ENCODE results near the gene MAL. TPM values are rescaled to one million over a fixed set of nuclear protein-coding genes. Genes with fewer than 3 reads are reported as not detected.
"Not testable (repeated sequence)": the region's sequence is repeated elsewhere in the genome, so short reads cannot be mapped to it uniquely, and the experiment has no call there.

The MAL gene
- total RNA-seq, 1 experiment from 2014 or later, result not detected

GRCh38 chr2:95026471-95027368 is 1.2 kb downstream of the MAL start:
- no peak overlapping the region for H3K27ac ChIP-seq
- peaks cover 44% of the 10 kb centered on the region for H3K27me3 ChIP-seq (replicated peaks)
- no peaks in the 10 kb centered on the region for H3K4me1 ChIP-seq (replicated peaks)
- no peaks in the 10 kb centered on the region for H3K36me3 ChIP-seq
- no peaks in the 10 kb centered on the region for H3K9me3 ChIP-seq (replicated peaks)
- no peak for DNase-seq (ENCODE audit: low read depth in 1 of 2, low spot score in 2 of 2)
- H3K4me3 ChIP-seq, result no peak overlapping the region

DNA sequence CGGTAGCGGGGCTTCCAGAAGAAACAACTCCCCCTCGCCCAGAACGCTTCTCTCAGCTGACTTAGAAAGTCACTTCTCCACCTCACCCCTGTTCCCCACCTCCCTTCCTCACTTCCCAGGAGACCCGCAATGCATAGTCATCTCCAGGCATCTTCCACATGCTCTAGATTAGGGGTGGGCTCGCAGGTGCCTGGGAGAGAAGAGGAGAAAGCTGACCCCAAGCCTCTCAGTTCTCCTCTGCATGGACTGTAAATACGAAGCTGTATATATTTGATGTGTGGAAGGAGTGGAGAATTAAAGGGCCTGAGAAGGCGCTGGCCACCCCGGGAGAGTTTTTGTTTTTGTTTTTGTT is 1.8 kb downstream of the MAL start:
- no peak for DNase-seq (ENCODE audit: low read depth in 1 of 2, low spot score in 2 of 2)
- H3K4me1 ChIP-seq (replicated peaks), result no peaks in the 10 kb centered on the region
- H3K4me3 ChIP-seq, result no peak overlapping the region
- no peak overlapping the region for H3K27ac ChIP-seq
- peaks cover 39% of the 10 kb centered on the region for H3K27me3 ChIP-seq (replicated peaks)
- no peaks in the 10 kb centered on the region for H3K9me3 ChIP-seq (replicated peaks)
- H3K36me3 ChIP-seq, result no peaks in the 10 kb centered on the region

DNA sequence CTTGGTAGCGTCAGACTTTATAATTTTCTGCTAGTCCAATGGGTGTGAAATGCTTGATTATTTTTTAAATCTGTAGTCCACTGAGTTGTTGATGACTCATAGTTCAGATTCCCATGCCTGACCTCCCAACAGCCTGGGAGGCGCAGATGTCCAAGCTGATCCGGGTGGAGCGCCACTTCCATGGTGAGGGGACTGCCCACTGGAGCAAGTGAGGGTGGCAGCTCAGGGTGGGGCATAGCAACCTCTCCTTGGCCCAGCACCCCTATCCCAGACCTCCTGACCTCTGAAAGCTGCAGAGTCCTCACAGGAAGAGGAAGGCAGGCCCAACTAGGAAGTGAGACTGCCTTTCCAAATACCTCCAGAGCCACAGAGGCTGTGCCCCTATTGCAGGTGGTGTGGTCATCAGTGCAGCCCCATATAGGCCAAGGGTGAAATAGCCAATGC is 4.4 kb downstream of the MAL start:
- peaks cover 27% of the 10 kb centered on the region for H3K27me3 ChIP-seq (replicated peaks)
- no peak for DNase-seq (ENCODE audit: low read depth in 1 of 2, low spot score in 2 of 2)
- no peak overlapping the region for H3K27ac ChIP-seq
- no peaks in the 10 kb centered on the region for H3K9me3 ChIP-seq (replicated peaks)
- no peak overlapping the region for H3K4me3 ChIP-seq
- no peaks in the 10 kb centered on the region for H3K4me1 ChIP-seq (replicated peaks)
- H3K36me3 ChIP-seq, result no peaks in the 10 kb centered on the region

GRCh38 chr2:95030496-95030895 is 5.0 kb downstream of the MAL start:
- H3K36me3 ChIP-seq, result no peaks in the 10 kb centered on the region
- no peaks in the 10 kb centered on the region for H3K9me3 ChIP-seq (replicated peaks)
- peaks cover 23% of the 10 kb centered on the region for H3K27me3 ChIP-seq (replicated peaks)
- no peaks in the 10 kb centered on the region for H3K4me1 ChIP-seq (replicated peaks)
- H3K27ac ChIP-seq, result no peak overlapping the region
- DNase-seq (ENCODE audit: low read depth in 1 of 2, low spot score in 2 of 2), result no peak
- H3K4me3 ChIP-seq, result no peak overlapping the region

GRCh38 chr2:95031076-95031725 is 5.7 kb downstream of the MAL start:
- no peaks in the 10 kb centered on the region for H3K36me3 ChIP-seq
- DNase-seq (ENCODE audit: low read depth in 1 of 2, low spot score in 2 of 2), result no peak
- H3K27me3 ChIP-seq (replicated peaks), result peaks cover 17% of the 10 kb centered on the region
- no peaks in the 10 kb centered on the region for H3K4me1 ChIP-seq (replicated peaks)
- H3K4me3 ChIP-seq, result no peak overlapping the region
- H3K9me3 ChIP-seq (replicated peaks), result no peaks in the 10 kb centered on the region
- H3K27ac ChIP-seq, result no peak overlapping the region

DNA sequence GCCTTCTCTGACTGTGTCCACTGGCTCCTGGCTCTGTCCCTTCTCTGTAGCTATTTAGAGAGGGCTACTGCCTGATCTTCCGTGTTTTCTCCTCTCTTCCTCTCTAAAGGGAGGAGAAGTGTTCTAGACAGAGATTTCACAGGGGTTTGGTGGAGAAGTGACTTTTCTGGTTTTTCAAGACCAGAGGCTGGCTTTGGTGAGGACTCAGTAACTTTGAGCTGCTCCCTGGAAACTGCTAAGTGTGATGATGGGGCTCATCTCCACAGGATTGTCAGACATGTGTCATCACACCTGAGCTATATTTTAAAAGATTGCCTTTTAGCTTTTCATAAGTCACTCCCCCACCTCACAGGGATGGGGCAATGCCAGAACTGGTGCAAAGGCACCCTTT is 6.2 kb downstream of the MAL start:
- Histone ChIP-seq H3K4me3 (no peak overlapping the region), H3K9me3 (replicated peaks) (no peaks in the 10 kb centered on the region), H3K27me3 (replicated peaks) (peaks cover 15% of the 10 kb centered on the region), H3K4me1 (replicated peaks) (no peaks in the 10 kb centered on the region), H3K36me3 (no peaks in the 10 kb centered on the region), H3K27ac (no peak overlapping the region)
- DNase-seq (ENCODE audit: low read depth in 1 of 2, low spot score in 2 of 2), result no peak

DNA sequence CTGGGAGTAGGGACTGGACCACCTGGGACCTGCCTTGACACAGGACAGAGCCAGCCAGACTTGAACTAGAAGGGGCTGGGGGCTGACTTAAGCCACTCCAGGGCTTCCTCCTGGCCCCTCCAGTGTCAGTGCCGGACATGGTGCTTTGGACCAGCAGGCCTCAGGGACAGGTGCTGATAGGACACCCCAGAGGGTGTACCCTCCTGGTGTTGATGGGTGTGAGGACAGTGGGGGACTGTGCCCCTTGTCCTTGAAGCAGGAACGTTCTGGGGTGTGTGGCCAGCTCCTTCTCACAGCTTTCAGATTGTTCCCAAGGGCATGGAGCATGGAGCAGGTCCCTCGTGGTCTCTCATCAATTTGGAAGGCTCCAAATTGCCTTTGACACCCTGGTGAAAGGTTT is 6.8 kb downstream of the MAL start:
- Histone ChIP-seq H3K27ac (no peak overlapping the region), H3K4me1 (replicated peaks) (no peaks in the 10 kb centered on the region), H3K4me3 (no peak overlapping the region), H3K9me3 (replicated peaks) (no peaks in the 10 kb centered on the region), H3K27me3 (replicated peaks) (peaks cover 12% of the 10 kb centered on the region; the same call in 1 of the 2 replicates), H3K36me3 (no peaks in the 10 kb centered on the region)
- DNase-seq (ENCODE audit: low read depth in 1 of 2, low spot score in 2 of 2), result no peak

DNA sequence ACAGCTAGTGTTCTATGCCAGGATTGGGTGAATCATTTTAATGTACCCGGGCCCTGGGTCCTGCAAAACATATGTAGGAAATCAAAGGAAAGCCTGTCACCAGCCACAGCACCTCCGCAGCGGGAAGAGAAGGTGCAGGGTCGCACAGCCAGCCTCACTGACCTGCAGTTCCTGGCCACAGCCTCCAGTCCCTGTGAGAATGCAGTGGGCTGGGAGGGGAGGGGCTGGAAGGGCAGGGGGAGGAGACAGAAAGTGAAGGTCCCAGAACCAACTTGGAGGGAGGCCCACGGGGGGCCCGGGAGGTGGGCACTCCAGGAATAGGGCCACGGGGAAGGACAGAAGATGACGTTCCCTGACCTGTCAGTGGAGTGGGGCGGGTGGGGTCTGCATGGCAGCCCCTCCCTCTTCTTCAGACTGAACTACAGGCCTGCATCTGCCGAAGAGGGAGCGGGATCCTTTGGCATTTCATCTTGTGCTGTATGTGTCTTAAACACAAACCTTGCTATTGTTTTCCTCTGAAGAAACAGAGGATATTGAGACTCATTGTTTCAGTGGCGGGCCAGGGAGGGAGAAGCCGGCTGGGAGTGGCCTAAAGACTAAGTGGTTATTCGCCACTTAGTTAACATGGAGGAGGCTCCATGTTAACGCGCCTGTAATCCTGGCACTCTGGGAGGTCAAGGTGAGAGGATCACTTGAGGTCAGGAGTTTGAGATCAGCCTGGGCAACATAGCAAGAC is 7.5 kb downstream of the MAL start:
- DNase-seq (ENCODE audit: low read depth in 1 of 2, low spot score in 2 of 2), result no peak
- H3K36me3 ChIP-seq, result no peaks in the 10 kb centered on the region

GRCh38 chr2:95034221-95034620 is 8.7 kb downstream of the MAL start:
- DNase-seq (ENCODE audit: low read depth in 1 of 2, low spot score in 2 of 2), result no peak
- H3K27ac ChIP-seq, result no peak overlapping the region
- no peaks in the 10 kb centered on the region for H3K36me3 ChIP-seq
- H3K9me3 ChIP-seq (replicated peaks), result no peaks in the 10 kb centered on the region
- H3K4me3 ChIP-seq, result no peak overlapping the region
- peaks cover 1% of the 10 kb centered on the region; the same call in 1 of the 2 replicates for H3K27me3 ChIP-seq (replicated peaks)
- no peaks in the 10 kb centered on the region for H3K4me1 ChIP-seq (replicated peaks)

More for the DNA sequence above, 7.5 kb downstream of the MAL start:
- Histone ChIP-seq H3K4me3 (no peak overlapping the region), H3K9me3 (replicated peaks) (no peaks in the 10 kb centered on the region), H3K27me3 (replicated peaks) (peaks cover 12% of the 10 kb centered on the region; the same call in 1 of the 2 replicates), H3K27ac (no peak overlapping the region), H3K4me1 (replicated peaks) (no peaks in the 10 kb centered on the region)

DNA sequence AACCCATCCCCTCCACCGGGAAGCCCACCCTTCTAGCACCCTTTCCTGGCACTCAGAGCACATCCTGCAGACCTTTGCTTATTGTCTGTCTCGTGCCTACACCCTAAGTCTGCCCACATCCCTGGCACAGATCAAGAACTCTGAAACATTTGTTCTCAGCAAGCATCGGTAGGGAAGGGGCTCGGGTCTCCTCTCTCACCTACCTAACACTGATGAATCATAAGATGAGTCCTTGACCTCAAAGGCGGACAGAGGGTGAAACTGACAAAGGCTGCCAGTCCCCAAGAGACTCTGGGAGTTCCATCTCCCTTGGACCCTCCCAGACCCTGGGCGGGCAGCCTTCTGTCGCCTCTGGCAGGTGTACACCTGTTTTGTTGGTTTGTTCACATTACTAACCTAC is 9.3 kb downstream of the MAL start:
- no peak for DNase-seq (ENCODE audit: low read depth in 1 of 2, low spot score in 2 of 2)
- Histone ChIP-seq H3K4me3 (no peak overlapping the region), H3K4me1 (replicated peaks) (no peaks in the 10 kb centered on the region), H3K36me3 (no peaks in the 10 kb centered on the region), H3K27me3 (replicated peaks) (no peaks in the 10 kb centered on the region), H3K27ac (no peak overlapping the region), H3K9me3 (replicated peaks) (no peaks in the 10 kb centered on the region)

DNA sequence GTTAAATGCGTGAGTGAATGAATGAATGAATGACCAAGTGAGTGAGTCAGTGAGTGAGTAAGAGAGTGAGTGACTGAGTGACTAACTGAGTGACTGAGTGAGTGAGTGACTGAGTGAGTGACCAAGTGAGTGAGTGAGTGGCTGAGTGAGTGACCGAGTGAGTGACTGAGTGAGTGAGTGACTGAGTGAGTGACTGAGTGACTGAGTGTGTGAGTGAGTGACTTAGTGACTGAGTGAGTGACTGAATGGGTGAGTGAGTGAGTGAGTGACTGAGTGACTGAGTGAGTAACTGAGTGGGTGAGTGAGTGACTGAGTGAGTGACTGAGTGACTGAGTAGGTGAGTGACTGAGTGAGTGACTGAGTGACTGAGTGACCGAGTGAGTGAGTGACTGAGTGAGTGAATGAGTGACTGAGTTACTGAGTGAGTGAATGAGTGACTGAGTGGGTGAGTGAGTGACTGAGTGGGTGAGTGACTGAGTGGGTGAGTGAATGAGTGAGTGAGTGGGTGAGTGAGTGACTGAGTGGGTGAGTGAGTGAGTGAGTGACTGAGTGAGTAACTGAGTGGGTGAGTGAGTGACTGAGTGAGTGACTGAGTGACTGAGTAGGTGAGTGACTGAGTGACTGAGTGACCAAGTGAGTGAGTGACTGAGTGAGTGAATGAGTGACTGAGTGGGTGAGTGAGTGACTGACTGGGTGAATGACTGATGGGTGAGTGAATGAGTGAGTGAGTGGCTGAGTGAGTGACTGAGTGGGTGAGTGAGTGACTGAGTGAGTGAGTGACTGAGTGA is 11.3 kb downstream of the MAL start:
- Histone ChIP-seq H3K27ac (no peak overlapping the region), H3K4me1 (replicated peaks) (no peaks in the 10 kb centered on the region), H3K9me3 (replicated peaks) (no peaks in the 10 kb centered on the region), H3K36me3 (no peaks in the 10 kb centered on the region), H3K4me3 (no peak overlapping the region), H3K27me3 (replicated peaks) (no peaks in the 10 kb centered on the region)
- DNase-seq (ENCODE audit: low read depth in 1 of 2, low spot score in 2 of 2), result no peak

DNA sequence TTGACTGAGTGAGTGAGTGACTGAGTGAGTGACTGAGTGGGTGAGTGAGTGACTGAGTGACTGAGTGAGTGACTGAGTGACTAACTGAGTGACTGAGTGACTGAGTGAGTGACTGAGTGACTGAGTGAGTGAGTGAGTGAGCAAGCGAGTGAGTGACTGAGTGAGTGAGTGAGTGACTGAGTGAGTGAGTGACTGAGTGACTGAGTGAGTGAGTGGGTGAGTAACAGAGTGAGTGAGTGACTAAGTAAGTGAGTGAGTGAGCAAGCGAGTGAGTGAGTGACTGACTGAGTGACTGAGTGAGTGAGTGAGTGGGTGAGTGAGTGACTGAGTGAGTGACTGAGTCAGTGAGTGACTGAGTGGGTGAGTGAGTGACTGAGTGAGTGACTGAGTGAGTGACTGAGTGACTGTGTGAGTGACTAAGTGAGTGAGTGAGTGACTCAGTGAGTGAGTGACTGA is 11.9 kb downstream of the MAL start:
- Histone ChIP-seq H3K27me3 (replicated peaks) (no peaks in the 10 kb centered on the region), H3K9me3 (replicated peaks) (no peaks in the 10 kb centered on the region), H3K36me3 (no peaks in the 10 kb centered on the region), H3K4me1 (replicated peaks) (no peaks in the 10 kb centered on the region), H3K27ac (no peak overlapping the region), H3K4me3 (no peak overlapping the region)
- no peak for DNase-seq (ENCODE audit: low read depth in 1 of 2, low spot score in 2 of 2)

DNA sequence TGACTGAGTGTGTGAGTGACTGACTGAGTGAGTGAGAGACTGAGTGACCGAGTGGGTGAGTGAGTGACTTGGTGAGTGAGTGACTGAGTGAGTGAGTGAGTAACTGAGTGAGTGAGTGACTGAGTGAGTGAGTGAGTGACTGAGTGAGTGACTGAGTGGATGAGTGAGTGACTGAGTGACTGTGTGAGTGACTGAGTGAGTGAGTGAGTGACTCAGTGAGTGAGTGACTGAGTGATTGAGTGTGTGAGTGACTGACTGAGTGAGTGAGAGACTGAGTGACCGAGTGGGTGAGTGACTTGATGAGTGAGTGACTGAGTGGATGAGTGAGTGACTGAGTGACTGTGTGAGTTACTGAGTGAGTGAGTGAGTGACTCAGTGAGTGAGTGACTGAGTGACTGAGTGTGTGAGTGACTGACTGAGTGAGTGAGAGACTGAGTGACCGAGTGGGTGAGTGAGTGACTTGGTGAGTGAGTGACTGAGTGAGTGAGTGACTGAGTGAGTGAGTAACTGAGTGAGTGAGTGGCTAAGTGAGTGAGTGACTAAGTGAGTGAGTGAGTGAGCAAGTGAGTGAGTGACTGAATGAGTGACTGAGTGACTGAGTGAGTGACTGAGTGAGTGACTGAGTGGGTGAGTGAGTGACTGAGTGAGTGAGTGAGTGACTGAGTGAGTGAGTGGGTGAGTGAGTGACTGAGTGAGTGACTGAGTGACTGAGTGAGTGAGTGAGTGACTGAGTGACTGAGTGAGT is 12.5 kb downstream of the MAL start:
- DNase-seq (ENCODE audit: low read depth in 1 of 2, low spot score in 2 of 2); H3K4me3 ChIP-seq: not testable (repeated sequence)

More for the DNA sequence above, 12.5 kb downstream of the MAL start:
- not testable (repeated sequence) for H3K27ac ChIP-seq; H3K4me1 ChIP-seq (replicated peaks); H3K27me3 ChIP-seq (replicated peaks); H3K36me3 ChIP-seq; H3K9me3 ChIP-seq (replicated peaks)

All from SJSA1 (cell line).